Ovary (tissue), 9 donors: Measurements from ENCODE around the gene OGDHL. TPM values are rescaled to one million over a fixed set of nuclear protein-coding genes. Genes with fewer than 3 reads are reported as not detected.

Source experiments
- DNase-seq, 5 donors: peaks; one replicate each; pipeline ENCODE4 v3.0.0-alpha.2; 2019 to 2020
- H3K27ac ChIP-seq, 2 donors: fragments of 200-600 bp; one replicate each; pipeline versions ENCODE4 v1.5.1 to v1.8.0; 2019 to 2022
- H3K27me3 ChIP-seq: fragments of 200-600 bp; one replicate; pipeline ENCODE4 v1.8.0; 2022
- H3K36me3 ChIP-seq: fragments of 200-600 bp; sonication (generic); one replicate; pipeline ENCODE4 v1.5.1; 2019
- H3K4me1 ChIP-seq: one replicate; pipeline ENCODE4 v1.8.1; 2013; ENCODE audit warnings: mild to moderate bottlenecking, moderate library complexity; ENCODE audit not compliant: insufficient read depth
- H3K4me3 ChIP-seq: fragments of 200-600 bp; sonication (generic); one replicate; pipeline ENCODE4 v1.5.1; 2017
- H3K9me3 ChIP-seq, 2 donors: fragments of 200-600 bp in 1 of 2; sonication (generic) in 1 of 2; one replicate each; pipeline versions ENCODE4 v1.5.1 to v1.8.1; 2013 to 2019; ENCODE audit warnings: mild to moderate bottlenecking in 1 of 2, moderate library complexity in 1 of 2
- EP300 ChIP-seq: sonication (generic); formaldehyde crosslinking; IDR thresholded peaks from one replicate; pipeline ENCODE4 v1.6.1; 2017; ENCODE audit warnings: antibody characterized with exemption
- POLR2A ChIP-seq: fragments of 450-650 bp; IDR thresholded peaks from one replicate; pipeline ENCODE4 v1.6.1; 2017; ENCODE audit warnings: antibody characterized with exemption, mild to moderate bottlenecking, moderate library complexity
- WGBS, 3 donors: extraction: QIAGEN DNeasy Blood & Tissue Kit in 1 of 3; methylation state at CpG; one replicate each; pipeline versions ENCODE4 v1.1.5 to v1.1.7; 2013 to 2017; 5-methylcytosine and 5-hydroxymethylcytosine counted together
- intact Hi-C, 4 donors: fragments of 100-400 bp; cut with DNase I; formaldehyde crosslinking; loops; one replicate each; pipeline versions ENCODE4 v1.11.0 to v1.15.1; 2022 to 2023
- polyA plus RNA-seq, 2 donors: library from polyadenylated mRNA; stranded (reverse); fragments of 200-250 nt in 1 of 2; fragments of 350-450 nt in 1 of 2; fragmentation: Illumina TruSeq in 1 of 2; extraction: RNeasy Lipid Tissue Mini Kit (QIAGEN cat#74804) in 1 of 2; gene quantifications; one replicate each; pipeline ENCODE4 v1.2.3, GENCODE V29; 2013 to 2014
- total RNA-seq, 7 donors: library from RNA; depleted of rRNA in 2 of 7; stranded (reverse); fragments of >200 nt in 2 of 7; fragmentation: NEBNext Ultra II Directional in 3 of 7; extraction: Animal tissue kit (Norgen Biotek cat#: 25700) in 3 of 7; gene quantifications; one replicate each; pipeline versions ENCODE4 v1.1.0 to v1.2.4, GENCODE V29; 2016 to 2023
- TF ChIP-seq, protein P1 (sequence below), 3 donors: fragments of 450-650 bp in 2 of 3; fragments of 200-600 bp in 1 of 3; IDR thresholded peaks; one replicate each; pipeline versions ENCODE4 v1.5.1 to v1.8.0; 2016 to 2022; ENCODE audit warnings: antibody characterized with exemption in 3 of 3, mild to moderate bottlenecking in 1 of 3
- donor health status: DM: no; HTN: no; CAD: no; lungs with moderate emphysema.
- donor health status: DM: no; HTN: no; CAD: no.
- donor health status: Bipolar disorder and iron deficiency.
- donor health status: DM: yes; HTN: yes; CAD: no.
- donor health status: DM: no; HTN: no; CAD: no.
- donor health status: DM: yes; HTN: yes; CAD: no.

The OGDHL gene
- total and polyA plus RNA-seq, 9 donors: 0.60 to 3.3 (median 1.9) TPM

DNA sequence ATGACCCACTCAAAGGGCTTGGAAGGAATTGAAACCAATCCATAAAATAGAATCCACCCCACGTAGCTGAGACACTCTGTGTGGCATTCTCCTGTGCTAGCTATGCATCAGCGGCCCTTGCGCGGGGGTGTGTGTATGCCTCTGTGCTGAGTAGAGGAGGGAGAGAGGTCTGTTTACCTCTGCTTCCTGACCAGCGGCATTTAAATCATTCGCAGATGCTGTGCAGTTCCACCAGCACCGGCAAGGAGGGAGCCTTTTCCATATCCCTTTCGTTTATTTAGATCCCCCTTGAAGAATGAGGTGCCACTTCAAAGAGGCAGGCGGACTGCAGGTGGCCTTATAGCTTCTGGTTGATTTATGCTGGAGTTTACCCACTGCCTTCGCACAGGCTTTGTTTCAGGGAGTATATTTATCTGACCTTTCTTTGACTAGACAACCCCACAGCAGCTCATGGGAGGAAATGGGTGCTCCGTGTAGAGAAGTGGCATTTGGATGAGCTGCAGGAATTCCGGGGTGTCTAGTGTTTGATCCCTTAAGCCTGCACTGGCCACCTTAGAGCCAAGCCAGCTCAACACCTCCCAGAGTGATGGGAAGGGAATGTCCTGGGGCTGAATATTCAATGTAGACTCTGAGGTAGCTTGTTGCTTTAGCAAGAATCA is 71.3 kb downstream of the OGDHL start:
- no peaks in the 10 kb centered on the region for H3K4me1 ChIP-seq
- no peaks in the 10 kb centered on the region for H3K27me3 ChIP-seq
- intact Hi-C loops: no loop called here
- DNase-seq: no peak
- H3K4me3 ChIP-seq: no peak overlapping the region
- 1 to 2% (median 2%) methylated on average over 12 of the region's 12 CpGs for WGBS, 3 donors
- no peaks in the 10 kb centered on the region for H3K36me3 ChIP-seq
- TF ChIP-seq POLR2A (no peak), EP300 (no peak)
- TF ChIP-seq, protein P1, sequence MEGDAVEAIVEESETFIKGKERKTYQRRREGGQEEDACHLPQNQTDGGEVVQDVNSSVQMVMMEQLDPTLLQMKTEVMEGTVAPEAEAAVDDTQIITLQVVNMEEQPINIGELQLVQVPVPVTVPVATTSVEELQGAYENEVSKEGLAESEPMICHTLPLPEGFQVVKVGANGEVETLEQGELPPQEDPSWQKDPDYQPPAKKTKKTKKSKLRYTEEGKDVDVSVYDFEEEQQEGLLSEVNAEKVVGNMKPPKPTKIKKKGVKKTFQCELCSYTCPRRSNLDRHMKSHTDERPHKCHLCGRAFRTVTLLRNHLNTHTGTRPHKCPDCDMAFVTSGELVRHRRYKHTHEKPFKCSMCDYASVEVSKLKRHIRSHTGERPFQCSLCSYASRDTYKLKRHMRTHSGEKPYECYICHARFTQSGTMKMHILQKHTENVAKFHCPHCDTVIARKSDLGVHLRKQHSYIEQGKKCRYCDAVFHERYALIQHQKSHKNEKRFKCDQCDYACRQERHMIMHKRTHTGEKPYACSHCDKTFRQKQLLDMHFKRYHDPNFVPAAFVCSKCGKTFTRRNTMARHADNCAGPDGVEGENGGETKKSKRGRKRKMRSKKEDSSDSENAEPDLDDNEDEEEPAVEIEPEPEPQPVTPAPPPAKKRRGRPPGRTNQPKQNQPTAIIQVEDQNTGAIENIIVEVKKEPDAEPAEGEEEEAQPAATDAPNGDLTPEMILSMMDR (IDR thresholded peaks at IDR 0.05): no peak
- H3K9me3 ChIP-seq: no peaks in the 10 kb centered on the region
- no peak overlapping the region for H3K27ac ChIP-seq

- no peaks in the 10 kb centered on the region for H3K4me1 ChIP-seq
- H3K27me3 ChIP-seq: no peaks in the 10 kb centered on the region
- DNase-seq: no peak
- 31 to 35% (median 32%) methylated on average over 12 of the region's 12 CpGs for WGBS, 3 donors
- intact Hi-C loops: no loop called here
- no peak overlapping the region for H3K4me3 ChIP-seq
- H3K36me3 ChIP-seq: no peaks in the 10 kb centered on the region
- no peak overlapping the region for H3K27ac ChIP-seq
- no peaks in the 10 kb centered on the region for H3K9me3 ChIP-seq
- TF ChIP-seq, protein P1 (IDR thresholded peaks at IDR 0.05): no peak
- TF ChIP-seq EP300 (no peak), POLR2A (no peak)
Measured at GRCh38 chr10:49689882-49690510, 72.1 kb downstream of the OGDHL start.

DNA sequence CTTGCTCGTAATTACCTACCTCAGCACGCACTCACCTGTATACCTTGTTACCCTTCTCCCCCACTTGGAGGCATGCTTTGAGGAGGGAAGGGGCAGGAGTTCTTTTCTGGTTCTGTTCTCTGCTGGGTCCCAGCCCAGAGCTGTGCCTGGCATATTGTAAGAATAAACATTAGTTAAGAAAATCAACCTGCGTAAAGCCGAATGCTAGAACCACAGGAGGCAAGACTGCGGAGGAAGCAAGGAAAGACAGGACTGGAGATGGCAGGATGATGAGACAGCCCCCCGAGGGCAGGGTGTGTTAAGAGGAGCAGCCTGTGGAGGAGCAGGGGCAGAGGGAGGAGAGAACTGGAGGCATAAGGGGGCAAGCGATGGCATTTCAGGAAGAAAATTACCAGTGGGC is 73.2 kb downstream of the OGDHL start:
- intact Hi-C loops: no loop called here
- WGBS, 3 donors: 25 to 31% (median 26%) methylated on average over 7 of the region's 7 CpGs

DNA sequence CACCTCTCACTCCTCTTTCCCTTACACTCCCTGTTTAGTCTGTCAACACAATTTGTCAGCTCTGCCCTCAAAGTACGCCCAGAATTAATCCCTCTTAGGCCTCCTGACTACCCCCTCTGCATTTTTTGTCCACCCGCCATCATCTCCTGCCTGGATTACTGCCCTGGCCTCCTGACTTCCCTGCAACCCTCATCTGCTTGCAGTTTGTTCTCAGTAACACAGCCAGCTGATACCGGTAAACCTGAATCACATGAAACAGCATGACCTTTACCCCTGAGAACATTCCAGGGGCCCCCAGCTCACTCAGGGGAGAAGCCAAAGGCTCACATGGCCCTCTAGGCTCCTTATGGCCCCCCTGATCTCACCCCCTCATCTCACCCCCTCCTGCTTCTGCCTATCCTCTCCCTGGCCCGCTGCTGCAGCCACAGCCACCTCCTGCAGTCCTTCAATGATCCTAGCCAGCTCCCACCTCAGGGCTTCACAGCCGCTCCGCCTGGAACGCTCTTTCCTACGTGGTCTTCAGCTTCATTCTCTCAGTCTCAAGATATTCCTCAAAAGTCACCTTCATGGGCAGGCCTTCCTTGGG is 73.8 kb downstream of the OGDHL start:
- no peaks in the 10 kb centered on the region for H3K27me3 ChIP-seq

More for the DNA sequence above, 73.2 kb downstream of the OGDHL start:
- H3K4me1 ChIP-seq: no peaks in the 10 kb centered on the region
- DNase-seq: no peak
- H3K9me3 ChIP-seq: no peaks in the 10 kb centered on the region
- no peak overlapping the region for H3K27ac ChIP-seq
- H3K36me3 ChIP-seq: no peaks in the 10 kb centered on the region
- no peak overlapping the region for H3K4me3 ChIP-seq
- H3K27me3 ChIP-seq: no peaks in the 10 kb centered on the region
- TF ChIP-seq, protein P1 (IDR thresholded peaks at IDR 0.05): no peak
- TF ChIP-seq POLR2A (no peak), EP300 (no peak)

More for the DNA sequence above, 73.8 kb downstream of the OGDHL start:
- DNase-seq: no peak
- no peaks in the 10 kb centered on the region for H3K9me3 ChIP-seq
- intact Hi-C loops: no loop called here
- no peaks in the 10 kb centered on the region for H3K36me3 ChIP-seq
- 12 to 14% (median 14%) methylated on average over 8 of the region's 8 CpGs for WGBS, 3 donors
- H3K27ac ChIP-seq: no peak overlapping the region
- TF ChIP-seq POLR2A: no peak
- TF ChIP-seq, protein P1 (IDR thresholded peaks at IDR 0.05): no peak
- no peak for TF ChIP-seq EP300
- H3K4me1 ChIP-seq: no peaks in the 10 kb centered on the region
- H3K4me3 ChIP-seq: no peak overlapping the region
